Tibial artery (tissue), 4 donors: Measurements from ENCODE around the gene DCLK2.
"Not testable (repeated sequence)": the region's sequence is repeated elsewhere in the genome, so short reads cannot be mapped to it uniquely, and the experiment has no call there.

Experiments
- DNase-seq, 2 donors: peaks; one replicate each; pipeline ENCODE4 v3.0.0-alpha.2; 2019
- H3K27ac ChIP-seq, 2 donors: fragments of 200-600 bp; sonication (generic) in 1 of 2; 1 replicate in 1 of 2; 2 replicates in 1 of 2; pipeline ENCODE4 v1.5.1; 2018 to 2019; ENCODE audit warnings: mild to moderate bottlenecking in 1 of 2
- H3K27me3 ChIP-seq, 2 donors: fragments of 200-600 bp; sonication (generic) in 1 of 2; one replicate each; pipeline versions ENCODE4 v1.5.1 to v1.6.0; 2016 to 2019
- H3K36me3 ChIP-seq, 3 donors: fragments of 200-600 bp; sonication (generic) in 2 of 3; one replicate each; pipeline ENCODE4 v1.5.1; 2016 to 2019; ENCODE audit warnings: mild to moderate bottlenecking in 2 of 3
- H3K4me1 ChIP-seq, 4 donors: fragments of 200-600 bp; sonication (generic) in 2 of 4; 1 replicate in 3 of 4; 2 replicates in 1 of 4; pipeline ENCODE4 v1.5.1; 2016 to 2019
- H3K4me3 ChIP-seq, 2 donors: fragments of 200-600 bp; sonication (generic) in 1 of 2; 1 replicate in 1 of 2; 2 replicates in 1 of 2; pipeline ENCODE4 v1.5.1; 2018 to 2019; ENCODE audit warnings: mild to moderate bottlenecking in 2 of 2
- H3K9me3 ChIP-seq, 3 donors: fragments of 200-600 bp; sonication (generic) in 1 of 3; one replicate each; pipeline ENCODE4 v1.5.1; 2016 to 2019
- CTCF ChIP-seq, 2 experiments: fragments of 200-600 bp in 1 of 2; fragments of 450-650 bp in 1 of 2; IDR thresholded peaks; one replicate each; pipeline ENCODE4 v1.5.1; 2017 to 2019; ENCODE audit warnings: antibody characterized with exemption in 2 of 2, mild to moderate bottlenecking in 1 of 2, moderate library complexity in 1 of 2
- intact Hi-C: fragments of 100-400 bp; cut with DNase I; formaldehyde crosslinking; loops from one replicate; pipeline ENCODE4 v1.15.0; 2023; ENCODE audit warnings: low total_unique reads

The DCLK2 gene

DNA sequence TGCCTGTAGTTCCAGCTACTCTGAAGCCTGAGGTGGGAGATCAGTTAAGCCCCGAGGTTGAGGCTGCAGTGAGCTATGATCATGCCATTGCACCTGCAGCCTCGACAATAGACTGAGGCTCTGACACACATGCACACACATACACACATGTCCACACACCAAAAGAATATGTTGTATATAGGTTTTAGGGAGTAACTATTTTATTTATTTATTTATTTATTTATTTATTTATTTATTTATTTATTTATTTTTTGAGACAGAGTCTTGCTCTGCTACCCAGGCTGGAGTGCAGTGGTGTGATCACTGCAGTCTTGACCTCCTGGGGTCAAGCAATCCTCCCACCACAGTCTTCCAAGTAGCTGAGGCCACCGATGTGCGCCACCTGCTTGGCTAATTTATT lies 78.3 kb downstream of the DCLK2 start:
- no peaks in the 10 kb centered on the region for H3K36me3 ChIP-seq
- H3K4me3 ChIP-seq = no peak overlapping the region
- peaks cover 0 to under 1% (median 0%) of the 10 kb centered on the region in 4 donors for H3K4me1 ChIP-seq
- intact Hi-C loops = no loop called here
- H3K27ac ChIP-seq = no peak overlapping the region
- no peak for DNase-seq
- no peaks in the 10 kb centered on the region for H3K27me3 ChIP-seq
- no peak for TF ChIP-seq CTCF (IDR thresholded peaks at IDR 0.05)
- H3K9me3 ChIP-seq = no peaks in the 10 kb centered on the region

DNA sequence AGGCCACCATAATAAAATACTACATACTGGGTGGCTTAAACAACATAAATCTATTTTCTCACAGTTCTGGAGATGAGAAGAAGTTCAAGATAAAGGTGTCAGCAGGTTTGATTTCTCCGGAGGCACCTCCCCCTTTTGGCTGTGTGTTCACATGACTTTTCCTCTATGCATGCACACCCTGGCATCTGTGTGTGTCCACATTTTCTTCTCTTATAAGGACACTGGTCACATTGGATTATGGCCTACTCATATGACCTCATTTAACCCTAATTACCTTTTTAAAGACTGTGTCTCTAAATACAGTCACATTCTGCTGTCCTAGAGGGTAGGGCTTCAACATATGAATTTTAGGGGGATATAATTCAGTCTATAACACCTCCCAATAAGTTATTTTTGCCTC lies 79.8 kb downstream of the DCLK2 start:
- no peaks in the 10 kb centered on the region for H3K4me1 ChIP-seq
- intact Hi-C loops = no loop called here
- H3K9me3 ChIP-seq = no peaks in the 10 kb centered on the region

GRCh38 chr4:150160473-150160872 lies 82.2 kb downstream of the DCLK2 start:
- H3K27ac ChIP-seq = no peak overlapping the region
- no peak overlapping the region for H3K4me3 ChIP-seq
- H3K36me3 ChIP-seq = no peaks in the 10 kb centered on the region
- no peaks in the 10 kb centered on the region for H3K4me1 ChIP-seq
- H3K27me3 ChIP-seq = no peaks in the 10 kb centered on the region
- no peaks in the 10 kb centered on the region for H3K9me3 ChIP-seq
- intact Hi-C loops = no loop called here
- no peak for TF ChIP-seq CTCF (IDR thresholded peaks at IDR 0.05)
- no peak for DNase-seq

More for the DNA sequence above, 79.8 kb downstream of the DCLK2 start:
- H3K27me3 ChIP-seq = no peaks in the 10 kb centered on the region
- no peak overlapping the region for H3K27ac ChIP-seq
- no peak for TF ChIP-seq CTCF (IDR thresholded peaks at IDR 0.05)
- DNase-seq = no peak
- H3K36me3 ChIP-seq = no peaks in the 10 kb centered on the region
- no peak overlapping the region for H3K4me3 ChIP-seq

DNA sequence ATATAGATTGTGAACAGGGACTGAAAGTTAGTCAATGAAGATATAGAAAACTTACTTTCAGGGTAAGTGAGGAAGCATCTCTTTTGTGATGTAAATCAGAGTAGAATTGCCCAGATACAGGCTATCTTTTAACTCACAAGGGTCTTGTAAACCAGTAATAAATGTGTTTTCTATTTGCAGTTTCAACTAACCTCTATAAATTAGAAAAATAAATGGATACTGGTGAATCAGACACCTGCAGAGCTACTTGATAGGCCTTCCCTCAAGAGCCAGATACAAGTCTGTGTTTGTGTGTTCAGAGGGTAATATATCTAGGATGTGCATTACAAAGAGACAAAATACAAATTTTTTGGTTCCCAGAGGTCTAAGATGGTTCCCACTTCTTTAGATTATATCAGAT lies 82.9 kb downstream of the DCLK2 start:
- DNase-seq = no peak
- H3K27me3 ChIP-seq = no peaks in the 10 kb centered on the region
- H3K36me3 ChIP-seq = no peaks in the 10 kb centered on the region
- TF ChIP-seq CTCF (IDR thresholded peaks at IDR 0.05) = no peak
- intact Hi-C loops = no loop called here
- no peaks in the 10 kb centered on the region for H3K4me1 ChIP-seq
- H3K9me3 ChIP-seq = no peaks in the 10 kb centered on the region
- H3K4me3 ChIP-seq = no peak overlapping the region
- H3K27ac ChIP-seq = no peak overlapping the region

DNA sequence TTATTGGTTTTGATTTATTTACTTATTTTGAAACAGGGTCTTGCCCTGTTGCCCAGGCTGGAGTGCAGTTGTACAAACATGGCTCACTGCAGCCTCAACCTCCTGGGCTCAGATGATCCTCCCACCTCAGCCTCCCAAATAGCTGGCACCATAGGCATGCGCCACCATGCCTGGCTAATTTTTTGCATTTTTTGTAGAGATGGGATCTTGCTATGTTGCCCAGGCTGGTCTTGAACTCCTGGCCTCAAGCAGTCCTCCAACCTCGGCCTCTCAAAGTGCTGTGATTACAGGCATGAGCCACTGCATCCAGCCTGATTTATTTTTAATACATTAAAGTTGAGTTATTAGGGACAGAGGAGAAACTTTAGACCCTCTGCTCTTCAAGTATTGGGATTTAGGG lies 83.8 kb downstream of the DCLK2 start:
- intact Hi-C loops = not testable (repeated sequence)

GRCh38 chr4:150164055-150164454 lies 85.8 kb downstream of the DCLK2 start:
- Histone ChIP-seq H3K27ac (no peak overlapping the region), H3K27me3 (no peaks in the 10 kb centered on the region), H3K9me3 (no peaks in the 10 kb centered on the region), H3K36me3 (no peaks in the 10 kb centered on the region), H3K4me3 (no peak overlapping the region), H3K4me1 (peaks cover 0 to 5% (median 0%) of the 10 kb centered on the region in 4 donors)
- no peak for TF ChIP-seq CTCF (IDR thresholded peaks at IDR 0.05)
- intact Hi-C loops = no loop called here
- no peak for DNase-seq

More for the DNA sequence above, 83.8 kb downstream of the DCLK2 start:
- H3K4me1 ChIP-seq, H3K27ac ChIP-seq, DNase-seq, H3K4me3 ChIP-seq, H3K27me3 ChIP-seq, H3K9me3 ChIP-seq, H3K36me3 ChIP-seq: not testable (repeated sequence)
